GM10266 (cell line): ENCODE results near the gene CRYGC.
"Not testable (repeated sequence)": the region's sequence is repeated elsewhere in the genome, so short reads cannot be mapped to it uniquely, and the experiment has no call there.

Source experiments
- DNase-seq: peaks from one replicate; pipeline ENCODE4 v3.0.0; 2012; ENCODE audit errors: extremely low spot score
- TF ChIP-seq, protein P1 (sequence below): IDR thresholded peaks from 2 replicates; pipeline ENCODE4 v1.5.1; 2012; ENCODE audit warnings: mild to moderate bottlenecking, low read depth; ENCODE audit not compliant: control insufficient read depth, insufficient read depth; ENCODE audit errors: missing control alignments

The CRYGC gene

GRCh38 chr2:208135794-208136715 is 6.4 kb upstream of the CRYGC start:
- no peak for DNase-seq
- TF ChIP-seq, protein P1, sequence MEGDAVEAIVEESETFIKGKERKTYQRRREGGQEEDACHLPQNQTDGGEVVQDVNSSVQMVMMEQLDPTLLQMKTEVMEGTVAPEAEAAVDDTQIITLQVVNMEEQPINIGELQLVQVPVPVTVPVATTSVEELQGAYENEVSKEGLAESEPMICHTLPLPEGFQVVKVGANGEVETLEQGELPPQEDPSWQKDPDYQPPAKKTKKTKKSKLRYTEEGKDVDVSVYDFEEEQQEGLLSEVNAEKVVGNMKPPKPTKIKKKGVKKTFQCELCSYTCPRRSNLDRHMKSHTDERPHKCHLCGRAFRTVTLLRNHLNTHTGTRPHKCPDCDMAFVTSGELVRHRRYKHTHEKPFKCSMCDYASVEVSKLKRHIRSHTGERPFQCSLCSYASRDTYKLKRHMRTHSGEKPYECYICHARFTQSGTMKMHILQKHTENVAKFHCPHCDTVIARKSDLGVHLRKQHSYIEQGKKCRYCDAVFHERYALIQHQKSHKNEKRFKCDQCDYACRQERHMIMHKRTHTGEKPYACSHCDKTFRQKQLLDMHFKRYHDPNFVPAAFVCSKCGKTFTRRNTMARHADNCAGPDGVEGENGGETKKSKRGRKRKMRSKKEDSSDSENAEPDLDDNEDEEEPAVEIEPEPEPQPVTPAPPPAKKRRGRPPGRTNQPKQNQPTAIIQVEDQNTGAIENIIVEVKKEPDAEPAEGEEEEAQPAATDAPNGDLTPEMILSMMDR = no peak

- TF ChIP-seq, protein P1 = no peak
- DNase-seq = no peak
Measured at GRCh38 chr2:208134928-208135586, 5.4 kb upstream of the CRYGC start.

DNA sequence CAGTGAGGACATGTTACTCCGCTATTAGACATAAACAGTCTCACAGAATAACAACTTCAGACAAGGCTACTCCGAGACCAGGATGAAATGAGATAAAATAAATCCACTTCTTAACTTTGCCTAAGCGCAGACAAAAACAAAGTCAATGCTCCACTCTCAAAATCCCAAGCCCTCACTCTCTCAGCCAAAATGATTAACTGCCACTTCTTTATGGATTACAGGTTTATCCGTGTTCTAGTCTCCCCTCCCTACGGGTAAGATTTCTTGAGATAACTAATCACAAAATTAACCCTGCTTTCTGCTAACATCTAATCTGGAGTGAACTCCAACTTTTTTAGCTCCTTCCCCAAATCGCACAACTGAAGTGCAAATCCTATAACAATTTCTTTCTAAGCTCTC is 1.1 kb upstream of the CRYGC start:
- TF ChIP-seq, protein P1 = no peak
- no peak for DNase-seq

DNA sequence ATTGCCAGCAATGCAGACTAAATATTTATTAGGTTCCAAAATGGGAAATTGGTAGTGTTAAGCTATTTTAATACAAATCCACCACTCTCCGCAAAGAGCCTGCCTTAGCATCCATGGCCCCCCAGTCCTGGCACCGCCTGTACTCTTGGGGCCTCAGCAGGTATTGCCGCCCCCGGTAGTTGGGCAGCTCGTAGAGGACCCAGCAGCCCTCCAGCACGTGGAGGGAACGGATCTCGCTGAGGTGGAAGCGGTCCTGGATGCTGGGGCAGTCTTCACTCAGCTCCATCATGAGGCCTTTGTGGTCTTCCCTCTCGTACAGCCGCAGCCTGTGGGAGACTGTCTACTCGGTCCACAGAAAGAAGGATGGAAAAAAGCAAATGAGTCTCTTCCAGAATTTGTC is 1.5 kb downstream of the CRYGC start:
- DNase-seq = no peak
- TF ChIP-seq, protein P1 = no peak

DNA sequence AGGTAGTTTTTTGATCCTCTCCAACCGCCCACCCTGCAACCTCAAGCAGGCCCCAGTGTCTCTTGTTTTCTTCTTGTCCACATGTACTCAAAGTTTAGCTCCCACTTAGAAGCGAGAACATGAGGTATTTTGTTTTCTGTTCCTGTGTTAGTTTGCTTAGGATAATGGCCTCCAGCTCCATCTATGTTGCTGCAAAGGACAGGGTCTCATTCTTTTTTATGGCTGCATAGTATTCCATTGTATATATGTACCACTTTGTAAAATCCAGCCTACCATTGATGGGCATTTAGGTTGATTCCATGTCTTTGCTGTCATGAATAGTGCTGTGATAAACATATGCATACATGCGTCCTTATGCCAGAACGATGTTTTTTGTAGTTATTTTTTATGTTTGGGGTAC is 2.5 kb downstream of the CRYGC start:
- TF ChIP-seq, protein P1 = no peak
- DNase-seq = no peak

- no peak for DNase-seq
- TF ChIP-seq, protein P1 = no peak
Measured at GRCh38 chr2:208125251-208125650, 4.4 kb downstream of the CRYGC start.

DNA sequence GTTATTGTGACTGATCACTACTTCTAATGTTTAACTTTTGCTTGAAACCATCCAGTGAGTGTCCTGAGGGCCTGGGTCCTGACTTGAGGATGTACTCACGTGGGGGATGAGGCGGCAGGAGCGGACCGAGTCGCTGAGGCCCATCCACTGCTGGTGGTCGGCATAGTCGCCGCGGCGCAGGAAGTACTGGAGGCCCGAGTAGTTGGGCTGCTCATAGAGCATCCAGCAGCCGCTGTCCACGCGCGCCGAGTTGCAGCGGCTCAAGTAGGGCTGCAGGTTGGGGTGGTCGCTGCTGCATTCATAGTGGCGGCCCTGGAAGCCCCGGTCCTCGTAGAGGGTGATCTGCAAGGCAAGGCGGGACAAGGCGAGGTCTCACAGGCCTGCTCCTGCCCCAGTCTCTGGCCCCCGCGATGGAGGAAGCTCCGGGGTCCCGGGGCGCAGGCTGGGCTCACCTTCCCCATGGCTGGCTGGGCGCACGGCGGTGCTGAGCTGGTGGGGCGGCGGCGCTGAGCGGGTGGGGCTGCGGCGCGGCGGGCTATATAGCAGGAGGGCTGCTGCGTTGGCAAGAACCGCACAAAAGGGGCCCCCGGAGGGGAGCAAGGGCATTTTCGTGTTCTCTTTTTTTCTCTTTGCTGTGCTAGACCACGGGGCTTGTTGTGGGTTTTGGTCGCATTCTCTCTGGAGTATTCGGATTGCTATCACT is 5.5 kb downstream of the CRYGC start, which contains the start of gene CRYGD:
Gene CRYGD, minus strand, starts transcription at position 512 of the 703 bp plus-strand sequence. Its CDS starts 51 bp downstream, at position 461.
- not testable (repeated sequence) for DNase-seq
